Ishikawa (cell line): ENCODE results near the gene E4F1.

Experiments used
- EGR1 ChIP-seq: IDR thresholded peaks from 2 replicates; pipeline ENCODE4 v1.6.1; 2012
- EP300 ChIP-seq: IDR thresholded peaks from 2 replicates; pipeline ENCODE4 v1.6.1; 2012; ENCODE audit warnings: borderline replicate concordance
- NFIC ChIP-seq: IDR thresholded peaks from 2 replicates; pipeline ENCODE4 v1.6.1; 2012
- TAF1 ChIP-seq: IDR thresholded peaks from 2 replicates; pipeline ENCODE4 v1.6.1; 2012; ENCODE audit warnings: low read depth, mild to moderate bottlenecking
- ZBTB7A ChIP-seq: IDR thresholded peaks from 2 replicates; pipeline ENCODE4 v1.6.1; 2012; ENCODE audit warnings: low read depth

GRCh38 chr16:2250652-2251295 lies 27.4 kb downstream of the E4F1 start:
- TF ChIP-seq EGR1 (no peak), EP300 (no peak), ZBTB7A (no peak; the same call in 1 of the 2 replicates), TAF1 (no peak), NFIC (no peak)
